SK-N-MC (cell line): ENCODE data around the gene TNRC6B.

Source experiments
- DNase-seq: peaks from one replicate; pipeline ENCODE4 v3.0.0-alpha.2; 2011; ENCODE audit warnings: low read depth, low spot score
- H3K27ac ChIP-seq: fragments of 200-600 bp; sonication (generic); 2 replicates; pipeline ENCODE4 v1.5.1; 2016; ENCODE audit warnings: mixed run types
- H3K36me3 ChIP-seq: fragments of 200-600 bp; sonication (generic); 2 replicates; pipeline ENCODE4 v1.6.1; 2017; ENCODE audit warnings: antibody characterized with exemption, low read length, mixed read lengths; ENCODE audit not compliant: insufficient read depth
- H3K4me3 ChIP-seq: fragments of 200-600 bp; sonication (generic); 2 replicates; pipeline ENCODE4 v1.5.1; 2016
- H3K9ac ChIP-seq: fragments of 200-600 bp; sonication (generic); 2 replicates; pipeline ENCODE4 v1.8.0; 2017; ENCODE audit warnings: mixed run types, mixed read lengths; ENCODE audit not compliant: insufficient read length
- H3K9me3 ChIP-seq: fragments of 200-600 bp; sonication (generic); 2 replicates; pipeline ENCODE4 v1.6.1; 2017; ENCODE audit warnings: low read depth, mild to moderate bottlenecking, antibody characterized with exemption, low read length, moderate library complexity, mixed read lengths
- EZH2 ChIP-seq: fragments of 200-600 bp; sonication (generic); IDR thresholded peaks from one replicate; pipeline ENCODE4 v1.6.1; 2017; ENCODE audit warnings: antibody characterized with exemption
- FOXP2 ChIP-seq: optimal IDR thresholded peaks from 2 replicates; pipeline ENCODE3; 2011; ENCODE audit warnings: mild to moderate bottlenecking, moderate library complexity; ENCODE audit not compliant: insufficient read depth; ENCODE audit errors: extremely low read length, control extremely low read depth
- POLR2AphosphoS5 ChIP-seq: IDR thresholded peaks from 2 replicates; pipeline ENCODE4 v1.6.1; 2012; ENCODE audit warnings: mild to moderate bottlenecking, low read depth, low read length, borderline replicate concordance

Gene TNRC6B

GRCh38 chr22:40332319-40332781 lies 154.6 kb downstream of the TNRC6B start:
- H3K27ac ChIP-seq = peak overlapping the region; percentile 33; the same call in 1 of the 2 replicates

GRCh38 chr22:40334060-40334459 lies 156.3 kb downstream of the TNRC6B start:
- TF ChIP-seq EZH2 (no peak), FOXP2 (no peak), POLR2AphosphoS5 (no peak)
- H3K9me3 ChIP-seq = no peaks in the 10 kb centered on the region
- DNase-seq = no peak
- no peaks in the 10 kb centered on the region for H3K36me3 ChIP-seq
- H3K9ac ChIP-seq = no peak overlapping the region
- H3K4me3 ChIP-seq = no peak overlapping the region
- H3K27ac ChIP-seq = no peak overlapping the region

More at GRCh38 chr22:40332319-40332781, 154.6 kb downstream of the TNRC6B start:
- TF ChIP-seq EZH2 (no peak), FOXP2 (no peak), POLR2AphosphoS5 (no peak)
- no peaks in the 10 kb centered on the region for H3K9me3 ChIP-seq
- no peak for DNase-seq
- no peak overlapping the region for H3K9ac ChIP-seq
- H3K4me3 ChIP-seq = no peak overlapping the region
- H3K36me3 ChIP-seq = no peaks in the 10 kb centered on the region

- TF ChIP-seq FOXP2 = no peak
- no peak for TF ChIP-seq EZH2
- TF ChIP-seq POLR2AphosphoS5 = no peak
- Histone ChIP-seq H3K36me3 (no peaks in the 10 kb centered on the region), H3K9ac (no peak overlapping the region), H3K4me3 (no peak overlapping the region; the same call in 1 of the 2 replicates), H3K9me3 (no peaks in the 10 kb centered on the region), H3K27ac (0 out of 2 replicates have a peak overlapping the region, but pooled peaks have one; percentile 21)
- DNase-seq = no peak
Observed at GRCh38 chr22:40334899-40335298, 157.2 kb downstream of the TNRC6B start.

- no peak for TF ChIP-seq POLR2AphosphoS5
- TF ChIP-seq EZH2 = no peak
- no peak for TF ChIP-seq FOXP2
- no peaks in the 10 kb centered on the region for H3K36me3 ChIP-seq
- H3K4me3 ChIP-seq = no peak overlapping the region
- H3K9ac ChIP-seq = no peak overlapping the region
- H3K9me3 ChIP-seq = no peaks in the 10 kb centered on the region
- no peak for DNase-seq
- H3K27ac ChIP-seq = peak overlapping the region; percentile 21; the same call in 1 of the 2 replicates
Observed at GRCh38 chr22:40335358-40335757, 157.6 kb downstream of the TNRC6B start.

- H3K9me3 ChIP-seq = no peaks in the 10 kb centered on the region
- H3K4me3 ChIP-seq = no peak overlapping the region
- no peak for DNase-seq
- H3K27ac ChIP-seq = no peak overlapping the region
- no peak for TF ChIP-seq FOXP2
- H3K9ac ChIP-seq = no peak overlapping the region
- H3K36me3 ChIP-seq = no peaks in the 10 kb centered on the region
Observed at GRCh38 chr22:40340044-40340443, 162.3 kb downstream of the TNRC6B start.

GRCh38 chr22:40341604-40342003 lies 163.9 kb downstream of the TNRC6B start:
- Histone ChIP-seq H3K4me3 (no peak overlapping the region), H3K9ac (no peak overlapping the region), H3K36me3 (no peaks in the 10 kb centered on the region), H3K27ac (no peak overlapping the region), H3K9me3 (no peaks in the 10 kb centered on the region)
- no peak for TF ChIP-seq FOXP2
- TF ChIP-seq POLR2AphosphoS5 = no peak
- TF ChIP-seq EZH2 = no peak
- no peak for DNase-seq

GRCh38 chr22:40342521-40342920 lies 164.8 kb downstream of the TNRC6B start:
- TF ChIP-seq FOXP2 (no peak), EZH2 (no peak), POLR2AphosphoS5 (no peak)
- no peak overlapping the region for H3K27ac ChIP-seq
- H3K9ac ChIP-seq = no peak overlapping the region
- DNase-seq = no peak
- H3K4me3 ChIP-seq = no peak overlapping the region
- H3K9me3 ChIP-seq = no peaks in the 10 kb centered on the region
- no peaks in the 10 kb centered on the region for H3K36me3 ChIP-seq

- Histone ChIP-seq H3K36me3 (peaks cover 18% of the 10 kb centered on the region), H3K27ac (peak overlapping the region; percentile 90; the same call in 1 of the 2 replicates), H3K4me3 (peak overlapping the region; percentile 95), H3K9me3 (no peaks in the 10 kb centered on the region), H3K9ac (peak overlapping the region; percentile 91)
- no peak for DNase-seq
- TF ChIP-seq FOXP2 (no peak), POLR2AphosphoS5 (no peak), EZH2 (no peak)
Observed at GRCh38 chr22:40345271-40345670, 167.5 kb downstream of the TNRC6B start.

- TF ChIP-seq EZH2 (no peak), POLR2AphosphoS5 (no peak), FOXP2 (no peak)
- Histone ChIP-seq H3K9ac (peak overlapping the region; percentile 91), H3K4me3 (peak overlapping the region; percentile 95), H3K9me3 (no peaks in the 10 kb centered on the region), H3K27ac (peak overlapping the region; percentile 90), H3K36me3 (peaks cover 23% of the 10 kb centered on the region)
- DNase-seq = no peak
Observed at GRCh38 chr22:40345815-40346184, 168.1 kb downstream of the TNRC6B start.
